HG03439 (cell line): Measurements from ENCODE around the gene VILL.

ENCODE experiments used
- ATAC-seq: cut with Tn5 transposase; IDR thresholded peaks from one replicate; pipeline ENCODE4 v1.9.1; 2021; ENCODE audit warnings: mild to moderate bottlenecking, moderate library complexity; ENCODE audit not compliant: unreplicated experiment

VILL gene

DNA sequence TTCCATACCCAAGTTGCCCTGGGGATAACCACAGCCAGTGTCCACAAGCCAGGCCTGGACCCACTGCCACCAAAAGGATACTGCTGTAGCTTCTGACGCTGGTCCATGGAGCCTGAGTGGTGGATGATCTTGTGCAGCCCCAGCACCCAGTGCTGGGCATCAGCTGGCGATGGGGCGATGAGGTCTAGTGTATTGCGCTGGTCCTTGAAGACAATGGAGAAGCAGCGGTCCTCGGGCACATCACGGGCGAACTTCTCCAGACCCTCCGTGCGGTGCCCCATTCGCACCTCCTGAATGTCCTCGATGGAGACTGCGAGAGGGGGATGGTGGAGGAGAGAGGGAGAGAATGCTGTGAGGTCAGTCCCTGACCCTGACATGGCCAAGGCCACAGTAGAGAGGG is 25.8 kb downstream of the VILL start:
- no peak for ATAC-seq

DNA sequence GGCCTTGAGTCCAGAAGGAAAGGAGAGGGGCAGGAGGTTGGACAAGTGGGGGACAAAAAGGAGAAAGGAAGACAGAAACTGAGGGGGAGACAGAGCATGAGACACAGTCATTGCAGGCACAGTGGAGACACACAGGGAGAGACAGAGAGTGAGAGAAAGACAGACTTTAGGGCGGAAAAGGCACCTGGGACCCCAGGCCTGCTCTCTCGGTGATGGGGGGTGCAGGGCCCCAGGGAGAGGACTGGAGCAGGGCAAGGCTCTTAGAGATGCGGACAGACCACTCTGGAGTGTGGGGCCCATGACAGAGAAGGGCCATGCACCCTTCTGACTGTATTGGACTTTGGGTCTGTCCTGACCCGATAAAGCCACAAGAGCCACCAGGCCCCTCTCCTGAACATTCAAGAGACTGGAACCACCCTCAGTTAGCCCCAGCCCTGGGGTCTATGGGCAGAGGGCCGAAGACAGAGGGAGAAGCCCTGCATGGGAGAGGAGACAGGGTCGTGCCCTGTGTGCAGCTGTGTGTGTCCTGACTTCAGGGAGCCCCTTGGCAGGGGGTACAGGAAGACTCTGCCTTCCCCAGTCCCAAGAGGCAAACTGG is 26.4 kb downstream of the VILL start:
- ATAC-seq = no peak

DNA sequence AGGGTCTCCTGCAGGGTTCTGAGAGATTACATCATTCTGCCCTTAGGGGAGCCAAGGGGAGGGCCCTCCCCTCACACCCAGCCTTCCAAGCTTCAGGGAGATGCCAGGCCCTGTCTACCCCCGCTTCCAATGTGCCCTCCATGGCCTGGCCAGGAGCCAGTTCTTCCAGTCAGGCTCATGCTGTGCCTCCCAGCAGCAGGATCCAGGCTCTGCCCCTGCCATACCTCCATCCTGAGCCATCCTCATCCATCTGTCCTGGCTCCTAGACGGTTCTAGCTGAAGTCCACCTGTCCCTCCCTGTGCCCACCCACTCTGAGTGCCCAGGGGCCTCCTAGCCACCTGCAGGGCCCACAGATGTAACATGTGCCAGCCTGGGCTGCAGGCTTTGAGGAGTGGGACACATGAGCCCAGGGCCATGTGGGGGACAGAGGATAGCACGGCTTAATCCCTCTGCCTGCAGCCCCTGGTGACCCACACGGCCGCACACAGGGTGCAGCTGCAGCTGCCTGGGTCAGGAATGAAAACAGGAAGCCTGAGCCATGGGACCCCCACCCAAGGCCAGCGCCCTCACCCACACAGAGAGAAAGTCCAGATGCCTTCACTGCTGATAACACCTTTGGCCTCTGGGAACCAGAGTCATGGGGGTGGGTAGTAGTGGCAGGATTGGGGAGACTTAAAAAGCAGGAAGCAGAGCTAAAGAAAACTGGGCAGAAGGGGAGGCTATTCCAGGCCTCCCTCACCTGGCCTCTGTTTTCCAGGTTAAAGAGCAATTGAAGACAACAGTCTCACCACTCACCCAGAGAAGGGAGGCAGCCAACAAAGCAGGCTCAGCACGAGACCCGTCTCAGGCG is 27.1 kb downstream of the VILL start:
- ATAC-seq = no peak

DNA sequence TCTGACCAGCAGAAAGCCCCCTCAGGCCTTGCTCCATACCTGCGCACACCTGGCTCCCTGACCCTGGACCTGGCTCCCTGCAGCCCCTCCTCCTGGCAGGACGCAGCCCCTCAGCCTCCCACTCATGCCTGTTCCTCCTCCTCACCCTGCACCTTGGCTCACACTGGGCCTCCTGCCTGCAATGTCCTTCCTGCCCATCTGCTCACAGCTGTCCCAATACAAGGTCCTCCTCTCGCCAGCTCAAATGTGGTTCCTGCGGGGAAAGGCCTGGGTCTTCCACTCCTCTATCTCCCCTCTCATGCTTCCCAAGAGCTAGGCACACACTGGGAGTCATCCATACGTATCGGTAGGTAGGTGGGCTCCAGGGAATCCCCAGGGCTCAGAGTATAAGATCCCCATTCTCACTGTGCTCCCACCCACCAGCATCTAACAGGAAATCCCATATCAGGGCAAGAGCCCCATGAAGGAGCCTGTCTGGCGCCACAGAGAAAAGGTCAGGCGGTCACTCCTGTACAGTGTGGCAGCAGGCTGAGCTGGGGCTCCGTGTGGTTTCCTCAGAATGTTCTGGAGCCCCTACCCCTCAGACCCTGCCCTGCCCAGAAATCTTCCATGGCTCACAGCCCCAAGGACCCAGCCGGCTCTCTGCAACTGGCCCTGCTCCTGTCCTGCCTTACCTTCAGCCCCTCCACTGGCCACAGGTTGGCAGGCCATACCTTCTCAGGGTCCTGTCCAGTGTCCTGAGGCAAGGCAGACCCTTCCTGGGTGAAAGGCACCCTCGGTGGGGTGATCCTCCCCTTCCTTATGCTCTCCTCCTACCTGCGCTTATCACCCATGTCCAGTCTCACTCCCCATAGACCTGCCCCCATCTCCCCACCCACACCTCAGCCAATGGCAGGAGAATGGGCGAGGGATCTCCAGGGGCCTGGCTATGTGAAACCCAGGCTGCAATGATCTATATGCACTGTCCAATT is 28.0 kb downstream of the VILL start:
- ATAC-seq = no peak

DNA sequence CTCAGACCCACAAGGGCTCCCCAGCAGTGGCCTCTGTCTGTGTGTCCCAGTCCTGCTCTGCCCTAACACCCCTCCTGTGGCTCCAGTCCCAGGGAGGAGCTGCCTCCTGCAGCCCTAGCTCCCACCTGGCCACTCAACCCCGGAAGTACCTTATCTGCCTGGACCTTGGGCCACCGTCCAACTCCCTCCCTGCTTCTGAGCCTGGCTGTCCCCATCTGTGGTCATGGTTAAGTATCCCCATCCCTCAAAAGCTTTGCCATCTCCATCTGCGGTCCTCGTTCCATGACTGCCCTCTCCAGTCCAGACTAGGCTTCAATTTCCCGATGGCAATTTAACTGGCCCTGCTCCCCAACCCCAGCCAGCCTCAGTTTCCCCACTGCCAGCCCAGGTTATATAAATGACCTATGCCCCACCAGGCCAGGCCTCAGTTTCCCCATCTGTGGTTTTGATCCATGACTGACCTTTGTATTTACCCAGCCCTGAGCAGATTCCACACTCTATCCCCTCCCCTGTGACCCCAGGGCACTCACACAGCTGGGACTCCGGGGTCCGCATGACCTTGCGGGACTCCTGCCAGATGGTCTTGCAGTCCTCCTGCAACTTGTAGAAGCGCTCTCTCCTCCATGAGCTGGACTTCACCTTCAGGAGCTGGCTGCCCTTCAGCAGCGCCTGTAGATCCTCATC is 29.2 kb downstream of the VILL start:
- no peak for ATAC-seq

DNA sequence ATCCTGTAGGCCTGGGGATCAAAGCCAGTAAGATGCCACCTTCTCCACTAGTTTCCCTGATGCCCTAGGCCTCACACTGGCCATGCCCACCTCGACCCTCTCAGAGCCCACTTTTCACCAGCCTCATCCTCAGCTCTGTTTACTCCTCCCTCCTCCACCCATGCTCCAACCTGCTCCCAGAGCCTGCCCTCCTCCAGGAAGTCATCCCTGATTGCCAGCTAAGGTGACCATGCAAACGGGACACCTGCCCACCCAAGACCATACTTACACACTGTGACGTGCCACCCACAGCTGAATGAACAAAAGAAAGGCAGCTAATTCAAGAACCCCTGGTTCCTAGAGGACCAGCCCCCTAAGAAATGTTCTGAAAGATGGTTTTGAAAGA is 29.7 kb downstream of the VILL start:
- ATAC-seq = no peak

DNA sequence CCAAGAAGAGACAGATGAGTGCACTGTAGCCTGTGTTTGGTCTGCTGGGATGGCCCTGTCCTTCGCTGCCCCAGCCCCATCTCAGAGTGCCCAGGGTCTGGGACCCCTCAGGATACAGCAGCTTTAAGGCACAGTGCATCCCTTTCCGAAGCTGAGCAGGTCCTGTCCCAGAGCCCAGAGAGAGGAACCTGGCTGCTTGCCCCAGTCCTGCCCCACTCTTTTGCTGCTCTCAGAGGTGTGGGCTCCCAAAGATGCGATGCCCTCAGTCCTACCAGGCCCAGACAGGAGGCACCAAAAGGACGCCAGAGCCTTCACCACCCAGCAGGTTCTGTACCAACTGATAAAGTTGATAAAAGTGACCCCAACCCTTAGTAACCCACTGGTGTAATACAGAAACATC is 30.6 kb downstream of the VILL start:
- ATAC-seq = no peak

DNA sequence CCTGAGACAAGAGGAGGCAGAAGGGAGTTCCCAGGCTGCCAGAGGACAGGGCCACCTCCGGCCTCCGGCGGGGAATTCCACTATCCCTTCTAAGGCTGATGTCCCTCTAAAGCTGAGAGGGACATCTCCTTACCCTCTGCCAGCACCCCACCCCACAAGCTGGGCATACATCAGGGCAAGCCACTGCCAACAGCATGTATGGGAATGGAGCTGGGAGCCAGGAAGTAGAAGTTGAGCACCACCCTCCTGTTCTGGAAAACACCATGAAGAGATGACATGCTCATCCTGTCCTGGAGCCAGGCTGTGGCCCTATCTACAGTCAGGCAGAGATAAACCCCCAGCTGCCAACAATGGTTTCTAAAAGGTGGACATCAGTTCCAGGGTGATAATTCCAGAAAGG is 31.7 kb downstream of the VILL start:
- no peak for ATAC-seq

DNA sequence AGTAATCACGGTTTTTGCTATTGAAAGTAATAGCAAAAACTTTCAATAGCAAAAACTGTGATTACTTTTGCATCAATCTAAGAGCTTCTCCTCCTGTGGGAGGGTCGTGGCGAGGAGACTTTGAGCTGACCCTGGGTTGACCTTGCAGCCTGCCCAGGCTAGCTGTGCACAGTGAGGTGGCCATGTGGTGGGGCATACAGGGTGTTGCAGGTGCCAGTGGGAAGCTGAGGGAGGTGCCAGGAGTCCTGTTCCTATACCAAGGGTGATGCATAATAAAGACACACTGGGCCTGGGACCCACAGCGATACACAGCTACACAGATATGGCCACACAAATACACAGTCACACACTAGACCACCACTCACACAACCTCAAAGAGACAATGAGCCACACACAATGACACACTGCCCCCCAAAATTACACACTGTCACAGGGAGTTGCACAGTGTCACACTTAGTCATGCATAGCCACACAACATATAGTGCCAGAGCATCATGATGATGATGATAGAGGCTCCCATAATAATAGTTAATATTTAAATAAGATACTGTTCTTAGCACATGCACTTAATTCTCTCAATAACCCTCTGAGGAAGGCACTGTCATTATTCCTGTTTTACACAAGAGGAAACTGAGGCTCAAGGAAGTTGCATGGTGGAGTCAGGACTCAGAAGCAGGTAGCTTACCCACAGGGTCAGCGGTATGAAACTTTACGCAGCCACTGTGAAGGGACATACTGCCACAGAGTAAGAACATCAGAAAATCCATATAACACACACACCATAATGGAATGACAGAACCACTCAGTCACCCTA is 32.5 kb downstream of the VILL start:
- ATAC-seq = no peak

DNA sequence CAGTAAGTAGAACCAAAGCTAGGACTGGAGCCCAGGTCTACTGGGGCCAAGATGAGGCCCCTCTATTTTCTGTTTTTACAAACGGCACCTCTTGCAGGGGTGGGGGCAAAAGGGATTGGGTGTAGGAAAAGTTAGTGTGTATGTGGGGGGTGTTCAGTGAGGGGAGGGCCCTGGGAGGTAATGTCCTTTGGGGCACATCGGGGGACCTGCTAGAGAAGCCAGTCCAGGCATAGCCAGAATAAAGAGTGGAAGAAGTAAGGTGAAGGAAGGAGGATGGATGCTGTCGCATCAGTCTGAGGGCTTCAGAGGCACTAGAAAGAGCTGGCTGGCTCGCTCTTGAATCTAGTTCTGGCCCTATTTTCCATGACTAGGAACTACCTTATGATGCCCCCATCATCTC is 36.3 kb downstream of the VILL start:
- ATAC-seq = no peak

DNA sequence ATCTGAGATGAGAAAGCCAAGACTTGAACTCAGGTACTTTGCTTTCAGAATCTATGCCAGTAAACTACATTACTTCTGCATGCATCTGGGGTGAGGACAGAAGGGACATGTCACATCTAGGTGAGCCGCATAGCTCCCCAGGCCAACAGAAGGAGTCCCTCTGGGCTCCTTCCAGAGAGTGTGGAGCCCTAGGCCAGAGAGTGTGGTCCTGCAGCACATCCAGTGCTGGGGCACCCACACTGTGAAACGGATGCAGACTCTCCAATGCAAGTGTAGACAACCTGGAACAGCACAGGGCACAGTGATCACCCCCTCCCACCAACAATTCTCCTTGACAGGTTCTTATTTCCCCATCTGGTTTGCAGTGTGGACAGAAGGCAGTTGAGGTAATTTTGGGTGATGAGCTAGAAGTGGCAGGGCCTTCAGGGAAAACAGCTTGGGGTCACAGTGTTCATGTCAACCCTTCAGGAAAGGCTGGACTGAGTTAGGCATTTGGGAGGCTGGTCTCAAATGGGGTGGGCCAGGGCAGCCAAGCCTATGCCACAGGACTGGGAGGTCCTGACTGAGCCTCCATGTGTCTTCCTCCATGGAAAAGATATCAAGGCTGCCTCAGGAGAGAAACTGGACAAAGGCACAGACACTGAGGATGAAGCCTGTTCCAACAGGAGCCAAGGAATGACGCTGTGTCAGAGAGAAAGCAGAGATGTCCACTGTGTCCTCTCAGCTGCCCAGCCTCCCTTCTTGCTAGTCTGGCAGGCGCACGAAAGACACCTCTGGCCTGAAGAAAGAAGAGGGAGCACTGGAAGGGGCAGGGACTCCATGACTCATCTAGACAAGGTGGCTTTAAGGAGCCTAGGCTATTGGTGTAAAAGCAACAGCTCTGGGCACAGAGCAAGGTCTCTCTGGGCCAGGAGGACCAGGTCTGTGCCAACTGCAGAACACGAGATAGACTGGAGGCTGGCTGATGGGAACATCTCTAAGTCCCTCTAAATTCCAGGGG is 37.2 kb downstream of the VILL start:
- no peak for ATAC-seq

DNA sequence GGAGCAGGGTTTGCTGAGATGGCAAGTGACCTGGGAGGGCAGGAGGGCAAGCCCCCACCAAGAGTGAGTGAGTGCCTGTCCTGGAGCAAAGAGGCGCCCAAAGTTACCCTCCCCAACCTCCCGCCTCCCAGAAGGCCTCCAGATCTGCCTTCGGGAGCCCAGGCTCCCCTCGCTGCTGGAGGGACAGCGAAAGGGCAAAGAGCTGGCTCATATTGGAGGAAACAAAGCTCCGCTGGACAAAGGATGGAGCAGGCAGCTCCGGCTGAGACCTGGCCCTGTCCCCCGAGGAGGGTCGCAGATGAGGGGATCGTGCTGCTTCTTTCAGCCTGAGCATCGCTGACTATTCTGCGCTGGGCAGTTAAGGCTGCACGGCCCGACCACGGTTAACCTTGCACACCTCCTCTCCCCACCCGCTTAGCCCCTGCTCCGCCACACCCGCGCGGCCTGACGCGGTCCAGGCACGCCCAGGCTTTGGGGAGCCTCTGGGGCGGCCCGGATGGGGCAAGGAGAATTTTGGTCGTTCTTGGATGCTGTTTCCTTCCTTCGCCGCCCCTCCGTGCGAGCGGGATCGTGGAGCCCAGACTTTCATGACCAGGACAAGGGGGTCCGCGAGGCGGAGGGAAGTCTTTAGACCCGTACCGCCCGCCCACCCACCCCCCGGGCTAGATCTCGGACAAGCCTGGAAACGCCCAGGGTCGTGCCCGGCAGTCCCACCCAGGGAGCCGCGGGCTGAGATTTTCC is 38.2 kb downstream of the VILL start:
- ATAC-seq = no peak

DNA sequence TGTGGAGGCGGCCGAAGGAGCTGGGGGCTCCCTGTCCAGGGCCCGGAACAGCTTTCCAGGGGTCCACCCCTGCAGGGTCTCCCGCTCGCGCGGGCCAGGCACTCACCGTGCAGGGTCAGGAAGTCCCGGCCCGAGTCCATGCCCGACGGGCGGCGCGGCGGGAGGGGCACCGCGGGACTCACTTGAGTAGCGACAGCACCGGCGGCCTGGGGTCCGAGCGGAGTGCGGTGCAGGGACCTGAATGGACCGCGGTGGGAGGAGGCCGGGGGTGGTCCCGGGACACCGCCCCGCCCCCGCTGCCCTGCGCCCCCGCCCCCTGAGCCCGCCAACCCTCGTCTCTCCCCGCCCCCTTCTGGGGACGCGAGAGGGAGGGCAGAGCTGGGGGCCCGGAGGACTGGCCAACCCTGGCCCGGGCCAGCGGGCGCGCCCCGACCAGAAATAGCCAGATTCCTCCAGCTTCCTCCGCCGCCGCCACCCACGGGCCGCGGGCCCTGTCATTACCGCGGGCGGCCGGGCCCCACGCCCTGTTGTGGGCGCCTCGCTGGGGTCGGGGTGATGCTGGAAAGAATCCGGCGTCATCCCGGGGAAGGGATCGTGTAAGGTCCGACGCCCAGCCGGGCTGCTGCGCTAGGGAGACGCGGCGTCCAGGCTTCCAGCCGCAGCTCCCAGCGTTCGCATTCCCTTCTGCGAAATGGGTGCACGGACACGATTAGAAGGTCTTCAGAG is 39.0 kb downstream of the VILL start, which contains the start of gene PLCD1:
Gene PLCD1 (minus strand): TSS at position 243 of the 726 bp plus-strand sequence. CDS start 103 bp downstream, at position 140.
- no peak for ATAC-seq

DNA sequence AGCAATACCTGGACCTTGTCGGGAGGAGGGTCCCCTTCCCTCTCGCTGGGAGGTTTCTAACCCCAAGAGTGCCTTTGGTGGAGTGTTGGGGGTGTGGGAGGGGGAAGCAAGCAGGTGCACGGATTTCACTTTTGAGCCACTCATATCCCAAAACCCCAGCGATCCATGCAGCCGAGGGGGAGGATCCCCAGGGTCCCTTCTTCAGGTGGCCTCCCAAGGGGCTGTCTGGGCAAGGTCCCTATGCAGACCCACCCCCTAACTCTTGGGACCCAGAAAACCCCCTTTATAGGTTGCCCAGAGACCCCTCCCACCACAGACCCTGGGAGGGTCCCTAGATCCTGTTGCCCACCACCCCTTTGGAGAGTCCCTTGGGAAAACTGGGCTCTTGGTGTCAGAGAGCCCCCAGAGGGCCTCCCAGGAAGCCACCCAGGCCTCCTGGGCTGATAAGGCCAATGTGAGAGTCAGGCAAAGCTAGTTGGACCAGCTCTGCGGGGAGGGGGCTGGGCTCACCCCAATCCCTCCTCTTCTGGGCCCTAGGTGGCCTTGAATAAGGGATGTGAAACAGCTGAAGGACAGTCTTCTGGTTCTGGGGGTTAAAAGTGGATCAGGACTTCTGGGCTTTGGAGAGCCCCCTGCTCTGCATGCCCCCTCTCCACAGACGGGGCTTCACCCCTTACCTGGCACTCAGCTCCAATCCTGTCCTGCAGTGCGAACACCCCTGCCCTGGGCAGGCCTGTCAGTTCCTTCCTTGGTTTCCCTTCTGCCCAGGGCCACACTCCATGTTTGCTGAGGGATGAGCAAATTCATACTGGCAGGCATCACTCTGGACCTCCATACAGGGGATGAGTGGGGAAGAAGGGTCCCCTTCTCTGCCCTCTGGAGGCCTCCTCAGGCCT is 39.8 kb downstream of the VILL start:
- ATAC-seq = no peak

DNA sequence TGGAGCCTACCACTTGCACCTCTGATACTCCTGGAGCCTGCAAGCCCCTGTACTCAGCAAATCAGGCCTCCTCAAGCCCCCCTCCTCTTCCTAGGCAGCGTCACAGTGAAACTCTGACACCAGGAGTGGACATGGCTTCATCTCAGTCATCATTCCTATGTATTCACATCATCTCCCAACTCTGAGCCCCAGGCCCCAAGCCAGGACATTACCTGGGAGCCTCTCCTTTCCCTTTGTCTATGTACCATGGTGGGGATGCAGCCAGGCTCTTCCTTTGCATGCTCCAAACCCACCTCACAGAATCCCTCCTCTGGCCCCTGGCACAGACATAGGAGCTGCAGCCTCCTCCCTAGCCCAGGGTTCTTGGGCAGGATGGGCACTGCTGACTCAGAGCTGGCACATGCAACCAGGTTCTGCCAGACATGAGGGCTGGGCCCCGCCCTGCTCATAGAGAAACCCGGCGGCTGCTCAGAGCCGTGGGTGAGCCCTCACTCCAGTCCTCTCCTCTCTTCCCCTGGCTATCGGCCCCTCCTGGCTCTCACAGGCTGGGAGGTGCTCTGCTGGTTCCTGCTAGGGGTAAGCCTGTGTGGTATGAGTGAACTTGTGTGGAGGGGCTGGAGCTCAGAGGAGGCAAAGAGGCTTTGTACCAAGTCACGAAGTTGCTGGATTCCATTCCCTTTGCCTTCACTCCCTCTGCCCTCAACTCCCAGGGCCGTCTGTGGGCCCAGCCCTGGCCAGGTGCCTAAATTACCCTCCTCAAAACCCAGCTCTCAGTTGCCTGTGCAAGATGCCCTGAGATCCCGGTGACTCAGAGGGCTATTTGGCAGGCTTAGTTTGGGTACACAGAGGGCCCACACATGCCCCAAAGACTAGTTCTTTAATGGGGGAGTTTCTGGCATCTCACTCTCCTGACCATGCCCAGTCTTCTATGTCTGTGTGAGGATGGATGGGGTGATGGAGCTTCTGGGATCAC is 40.7 kb downstream of the VILL start:
- no peak for ATAC-seq
